GM12878 (cell line): ENCODE data around the gene ELMOD3.

Source experiments
- BCLAF1 ChIP-seq: fragments of 450-650 bp; IDR thresholded peaks from 2 replicates; pipeline ENCODE4 v1.6.1; 2017; ENCODE audit warnings: antibody characterized with exemption, mild to moderate bottlenecking, moderate library complexity
- CTCF ChIP-seq, 3 experiments: IDR thresholded peaks in 2 of 3; conservative IDR thresholded peaks in 1 of 3; 2 replicates each; pipeline ENCODE4 v1.5.1; 2011; ENCODE audit warnings: low read depth in 3 of 3, low read length in 3 of 3, mild to moderate bottlenecking in 3 of 3, control low read depth in 2 of 3, moderate library complexity in 2 of 3, inconsistent platforms in 1 of 3, mixed read lengths in 1 of 3; ENCODE audit not compliant: control insufficient read depth in 2 of 3, insufficient read depth in 1 of 3; ENCODE audit errors: extremely low read depth in 1 of 3
- EP300 ChIP-seq, 2 experiments: fragments of 150-350 bp in 1 of 2; IDR thresholded peaks; 2 replicates each; pipeline ENCODE4 v1.6.1; 2011 to 2012; ENCODE audit warnings: low read depth in 2 of 2, low read length in 2 of 2, borderline replicate concordance in 1 of 2, improper control_type of control experiment in 1 of 2, inconsistent platforms in 1 of 2; ENCODE audit not compliant: control insufficient read depth in 1 of 2
- RAD21 ChIP-seq: IDR thresholded peaks from 2 replicates; pipeline ENCODE4 v1.6.1; 2011; ENCODE audit warnings: mild to moderate bottlenecking, low read depth, low read length, moderate library complexity; ENCODE audit not compliant: insufficient read depth
- ZNF384 ChIP-seq: IDR thresholded peaks from 2 replicates; pipeline ENCODE4 v1.6.1; 2012; ENCODE audit warnings: low read depth, mild to moderate bottlenecking, low read length, improper control_type of control experiment, borderline replicate concordance
- TF ChIP-seq, protein P1 (sequence below): fragments of 450-650 bp; IDR thresholded peaks from 2 replicates; pipeline ENCODE4 v1.6.1; 2014; ENCODE audit warnings: mild to moderate bottlenecking

DNA sequence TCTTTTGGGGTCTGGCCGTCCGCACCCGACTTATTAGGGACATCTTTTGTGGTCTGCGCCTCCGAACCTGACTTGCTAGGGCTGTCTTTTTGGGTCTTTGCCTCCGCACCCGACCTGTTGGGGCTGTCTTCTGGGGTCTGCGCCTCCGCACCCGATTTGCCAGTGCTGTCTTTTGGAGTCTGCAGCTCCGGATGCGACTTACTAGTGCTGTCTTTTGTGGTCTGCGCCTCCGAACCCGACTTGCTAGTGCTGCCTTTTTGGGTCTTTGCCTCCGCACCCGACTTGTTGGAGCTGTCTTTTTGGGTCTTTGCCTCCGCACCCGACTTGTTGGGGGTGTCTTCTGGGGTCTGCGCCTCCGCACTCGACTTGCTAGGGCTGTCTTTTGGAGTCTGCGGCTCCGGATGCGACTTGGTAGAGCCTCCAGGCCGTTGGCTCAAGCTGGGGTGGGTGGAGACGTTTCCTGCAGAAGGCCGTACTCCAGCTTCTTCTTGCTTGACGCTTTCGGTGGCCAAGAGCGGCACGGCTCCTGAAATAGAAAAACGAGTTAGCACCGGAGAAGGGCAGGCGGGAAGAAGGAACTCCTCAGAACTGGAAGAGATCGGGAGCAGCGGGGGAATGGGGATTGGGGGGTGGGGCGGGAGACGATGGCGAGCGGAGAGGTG lies 27.3 kb upstream of the ELMOD3 start:
- TF ChIP-seq BCLAF1 (no peak), RAD21 (no peak), EP300 (IDR thresholded peaks at IDR 0.05; ENCODE audit: borderline replicate concordance in 1 of 2, control insufficient read depth in 1 of 2, low read depth in 2 of 2, low read length in 2 of 2) (no peak), CTCF (IDR thresholded peaks at IDR 0.05 in 2 of 3, conservative IDR thresholded peaks at IDR 0.05 in 1 of 3; ENCODE audit: control insufficient read depth in 2 of 3, extremely low read depth in 1 of 3, insufficient read depth in 1 of 3, low read depth in 3 of 3, low read length in 3 of 3) (no peak), ZNF384 (no peak)
- TF ChIP-seq, protein P1, sequence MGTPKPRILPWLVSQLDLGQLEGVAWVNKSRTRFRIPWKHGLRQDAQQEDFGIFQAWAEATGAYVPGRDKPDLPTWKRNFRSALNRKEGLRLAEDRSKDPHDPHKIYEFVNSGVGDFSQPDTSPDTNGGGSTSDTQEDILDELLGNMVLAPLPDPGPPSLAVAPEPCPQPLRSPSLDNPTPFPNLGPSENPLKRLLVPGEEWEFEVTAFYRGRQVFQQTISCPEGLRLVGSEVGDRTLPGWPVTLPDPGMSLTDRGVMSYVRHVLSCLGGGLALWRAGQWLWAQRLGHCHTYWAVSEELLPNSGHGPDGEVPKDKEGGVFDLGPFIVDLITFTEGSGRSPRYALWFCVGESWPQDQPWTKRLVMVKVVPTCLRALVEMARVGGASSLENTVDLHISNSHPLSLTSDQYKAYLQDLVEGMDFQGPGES: no peak
